Kidney epithelial cell (primary cell): ENCODE measurements around the gene CAMTA1. TPM values are rescaled to one million over a fixed set of nuclear protein-coding genes. Genes with fewer than 3 reads are reported as not detected.

Source experiments
- DNase-seq: peaks from one replicate; pipeline ENCODE4 v3.0.0-alpha.2; 2010; ENCODE audit warnings: low read depth
- H3K27me3 ChIP-seq: 2 replicates; pipeline ENCODE4 v1.6.0; 2011; ENCODE audit warnings: low read length; ENCODE audit not compliant: control insufficient read depth, insufficient read depth
- H3K36me3 ChIP-seq: 2 replicates; pipeline ENCODE4 v1.5.1; 2011; ENCODE audit warnings: low read length; ENCODE audit not compliant: control insufficient read depth, insufficient read depth
- H3K4me3 ChIP-seq: 2 replicates; pipeline ENCODE4 v1.5.1; 2011; ENCODE audit warnings: low read depth, mild to moderate bottlenecking, control low read depth, low read length
- CTCF ChIP-seq: IDR thresholded peaks from 2 replicates; pipeline ENCODE4 v1.5.1; 2011; ENCODE audit warnings: mild to moderate bottlenecking, moderate library complexity, low read length, control low read depth, inconsistent platforms; ENCODE audit not compliant: insufficient read depth, poor library complexity, severe bottlenecking
- total RNA-seq: library from RNA; depleted of rRNA; stranded (reverse); fragments of >200 nt; gene quantifications from 2 replicates; pipeline ENCODE4 v1.2.3, GENCODE V29; 2015

CAMTA1 gene
- total RNA-seq, 1 donor from 2014 or later: 76.5 TPM

GRCh38 chr1:7568901-7569524 lies 783.8 kb downstream of the CAMTA1 start:
- Histone ChIP-seq H3K36me3 (no peaks in the 10 kb centered on the region), H3K4me3 (no peak overlapping the region), H3K27me3 (no peaks in the 10 kb centered on the region)
- no peak for TF ChIP-seq CTCF
- DNase-seq: no peak

- H3K4me3 ChIP-seq: no peak overlapping the region
- no peaks in the 10 kb centered on the region for H3K36me3 ChIP-seq
- no peaks in the 10 kb centered on the region for H3K27me3 ChIP-seq
- TF ChIP-seq CTCF: no peak
- DNase-seq: no peak
These were observed 785.1 kb downstream of the CAMTA1 start for GRCh38 chr1:7570311-7570710.

DNA sequence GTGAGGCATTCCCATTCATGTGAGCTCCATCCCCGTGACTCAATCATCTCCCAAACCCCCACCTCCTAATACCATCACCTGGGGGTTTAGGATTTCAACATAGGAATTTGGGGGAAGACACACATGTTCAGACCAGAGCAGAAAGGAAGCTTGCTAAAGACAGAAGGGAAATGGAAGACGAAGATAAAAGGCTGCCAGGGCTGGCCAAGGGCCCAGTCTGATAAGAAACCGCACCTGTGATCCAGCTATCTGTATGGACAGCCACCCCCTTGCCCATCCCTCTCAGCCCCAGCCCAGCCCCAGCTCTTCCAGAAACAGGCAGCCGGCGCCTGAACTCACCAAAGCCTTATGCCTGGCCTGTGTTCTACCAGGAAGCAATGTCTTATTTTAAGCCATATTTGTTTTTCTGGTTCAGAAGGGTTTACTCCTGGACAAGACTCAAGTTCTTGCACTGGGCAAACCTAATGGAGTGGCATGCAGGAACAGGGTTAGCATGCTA lies 787.4 kb downstream of the CAMTA1 start:
- no peak for DNase-seq
- Histone ChIP-seq H3K36me3 (no peaks in the 10 kb centered on the region), H3K27me3 (no peaks in the 10 kb centered on the region), H3K4me3 (no peak overlapping the region)
- TF ChIP-seq CTCF: no peak

GRCh38 chr1:7573481-7573880 lies 788.2 kb downstream of the CAMTA1 start:
- no peak for TF ChIP-seq CTCF
- Histone ChIP-seq H3K4me3 (no peak overlapping the region), H3K27me3 (no peaks in the 10 kb centered on the region)

DNA sequence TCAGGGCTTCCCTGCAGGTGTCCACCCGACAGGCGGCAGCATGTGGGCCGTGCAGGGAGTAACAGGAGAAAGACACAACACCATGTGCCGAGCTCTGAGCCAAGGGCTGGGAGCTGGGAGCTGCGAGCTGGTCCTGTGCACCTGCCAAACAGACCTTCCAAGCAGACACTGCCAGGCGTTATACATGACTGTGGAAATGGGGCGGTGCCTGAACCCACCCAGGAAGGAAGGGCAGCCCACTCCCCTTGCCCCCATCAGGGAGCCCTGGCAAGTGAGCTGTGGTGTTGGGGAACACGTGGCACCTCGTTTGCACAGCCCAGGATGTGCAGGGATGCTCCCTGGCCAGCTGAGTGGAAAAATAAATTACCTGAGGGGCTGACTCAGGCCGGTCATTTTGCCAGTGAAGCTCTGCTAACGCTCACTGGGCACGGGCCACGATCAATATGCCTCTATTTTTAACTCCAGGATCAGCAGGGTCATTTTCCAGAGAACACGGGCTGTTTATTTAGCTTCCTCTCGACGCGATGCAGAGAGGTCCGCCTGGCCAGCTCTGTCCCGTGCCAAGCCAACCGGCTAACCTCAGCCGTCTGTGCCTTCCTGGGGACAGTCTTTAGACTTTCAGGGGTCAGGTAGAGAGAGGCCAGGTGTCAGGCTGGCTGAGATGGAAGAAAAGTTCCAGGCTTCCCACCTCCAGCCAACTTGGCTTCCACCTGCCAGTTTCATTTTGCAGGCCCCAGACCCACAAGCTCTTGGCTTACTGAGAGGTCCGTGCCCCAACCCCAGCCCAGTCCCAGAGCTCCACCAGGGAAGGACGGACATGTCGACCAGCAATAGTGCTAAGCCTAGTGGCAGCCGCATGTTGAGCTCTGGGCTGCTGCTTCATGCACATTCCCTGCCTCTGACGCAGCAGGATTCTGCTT lies 789.1 kb downstream of the CAMTA1 start:
- no peak for DNase-seq
- H3K27me3 ChIP-seq: no peaks in the 10 kb centered on the region
- no peak for TF ChIP-seq CTCF

More at GRCh38 chr1:7573481-7573880, 788.2 kb downstream of the CAMTA1 start:
- DNase-seq: no peak
- H3K36me3 ChIP-seq: no peaks in the 10 kb centered on the region

More for the DNA sequence above, 789.1 kb downstream of the CAMTA1 start:
- Histone ChIP-seq H3K36me3 (no peaks in the 10 kb centered on the region), H3K4me3 (no peak overlapping the region)
